Tibial artery (tissue), 4 donors: ENCODE results near the gene GLCE.

Experiments
- DNase-seq, 2 donors: peaks; one replicate each; pipeline ENCODE4 v3.0.0-alpha.2; 2019
- H3K27ac ChIP-seq, 2 donors: fragments of 200-600 bp; sonication (generic) in 1 of 2; 1 replicate in 1 of 2; 2 replicates in 1 of 2; pipeline ENCODE4 v1.5.1; 2018 to 2019; ENCODE audit warnings: mild to moderate bottlenecking in 1 of 2
- H3K27me3 ChIP-seq, 2 donors: fragments of 200-600 bp; sonication (generic) in 1 of 2; one replicate each; pipeline versions ENCODE4 v1.5.1 to v1.6.0; 2016 to 2019
- H3K36me3 ChIP-seq, 3 donors: fragments of 200-600 bp; sonication (generic) in 2 of 3; one replicate each; pipeline ENCODE4 v1.5.1; 2016 to 2019; ENCODE audit warnings: mild to moderate bottlenecking in 2 of 3
- H3K4me1 ChIP-seq, 4 donors: fragments of 200-600 bp; sonication (generic) in 2 of 4; 1 replicate in 3 of 4; 2 replicates in 1 of 4; pipeline ENCODE4 v1.5.1; 2016 to 2019
- H3K4me3 ChIP-seq, 2 donors: fragments of 200-600 bp; sonication (generic) in 1 of 2; 1 replicate in 1 of 2; 2 replicates in 1 of 2; pipeline ENCODE4 v1.5.1; 2018 to 2019; ENCODE audit warnings: mild to moderate bottlenecking in 2 of 2
- H3K9me3 ChIP-seq, 3 donors: fragments of 200-600 bp; sonication (generic) in 1 of 3; one replicate each; pipeline ENCODE4 v1.5.1; 2016 to 2019
- CTCF ChIP-seq, 2 experiments: fragments of 200-600 bp in 1 of 2; fragments of 450-650 bp in 1 of 2; IDR thresholded peaks; one replicate each; pipeline ENCODE4 v1.5.1; 2017 to 2019; ENCODE audit warnings: antibody characterized with exemption in 2 of 2, mild to moderate bottlenecking in 1 of 2, moderate library complexity in 1 of 2
- intact Hi-C: fragments of 100-400 bp; cut with DNase I; formaldehyde crosslinking; loops from one replicate; pipeline ENCODE4 v1.15.0; 2023; ENCODE audit warnings: low total_unique reads

Gene GLCE

GRCh38 chr15:69282104-69282743 lies 121.8 kb downstream of the GLCE start:
- no peak for DNase-seq
- H3K4me1 ChIP-seq: no peaks in the 10 kb centered on the region
- H3K36me3 ChIP-seq: no peaks in the 10 kb centered on the region
- no peak overlapping the region for H3K27ac ChIP-seq
- intact Hi-C loops: no loop called here
- H3K9me3 ChIP-seq: no peaks in the 10 kb centered on the region
- H3K4me3 ChIP-seq: no peak overlapping the region
- peaks cover 0 to 5% of the 10 kb centered on the region in 2 donors for H3K27me3 ChIP-seq
- no peak for TF ChIP-seq CTCF (IDR thresholded peaks at IDR 0.05)

GRCh38 chr15:69285834-69286233 lies 125.4 kb downstream of the GLCE start:
- Histone ChIP-seq H3K9me3 (no peaks in the 10 kb centered on the region), H3K4me3 (no peak overlapping the region), H3K36me3 (no peaks in the 10 kb centered on the region), H3K27ac (no peak overlapping the region), H3K4me1 (no peaks in the 10 kb centered on the region), H3K27me3 (peaks cover 0 to 5% of the 10 kb centered on the region in 2 donors)
- DNase-seq: no peak
- TF ChIP-seq CTCF (IDR thresholded peaks at IDR 0.05): no peak
- intact Hi-C loops: no loop called here

GRCh38 chr15:69288011-69288410 lies 127.6 kb downstream of the GLCE start:
- no peak for DNase-seq
- Histone ChIP-seq H3K9me3 (no peaks in the 10 kb centered on the region), H3K27ac (no peak overlapping the region), H3K4me3 (no peak overlapping the region), H3K36me3 (no peaks in the 10 kb centered on the region), H3K27me3 (no peaks in the 10 kb centered on the region), H3K4me1 (no peaks in the 10 kb centered on the region)
- no peak for TF ChIP-seq CTCF (IDR thresholded peaks at IDR 0.05)
- intact Hi-C loops: no loop called here

- no peak for DNase-seq
- Histone ChIP-seq H3K9me3 (no peaks in the 10 kb centered on the region), H3K27me3 (no peaks in the 10 kb centered on the region), H3K27ac (no peak overlapping the region), H3K4me1 (no peaks in the 10 kb centered on the region), H3K4me3 (no peak overlapping the region), H3K36me3 (no peaks in the 10 kb centered on the region)
- no peak for TF ChIP-seq CTCF (IDR thresholded peaks at IDR 0.05)
- intact Hi-C loops: no loop called here
These were observed 128.3 kb downstream of the GLCE start for GRCh38 chr15:69288531-69289341.

GRCh38 chr15:69289342-69290146 lies 129.1 kb downstream of the GLCE start:
- Histone ChIP-seq H3K27ac (no peak overlapping the region), H3K9me3 (no peaks in the 10 kb centered on the region), H3K36me3 (no peaks in the 10 kb centered on the region), H3K4me1 (no peaks in the 10 kb centered on the region), H3K27me3 (no peaks in the 10 kb centered on the region), H3K4me3 (no peak overlapping the region)
- TF ChIP-seq CTCF (IDR thresholded peaks at IDR 0.05): no peak
- DNase-seq: no peak
- intact Hi-C loops: no loop called here
